ENCODE data around the gene CAST.

DNA sequence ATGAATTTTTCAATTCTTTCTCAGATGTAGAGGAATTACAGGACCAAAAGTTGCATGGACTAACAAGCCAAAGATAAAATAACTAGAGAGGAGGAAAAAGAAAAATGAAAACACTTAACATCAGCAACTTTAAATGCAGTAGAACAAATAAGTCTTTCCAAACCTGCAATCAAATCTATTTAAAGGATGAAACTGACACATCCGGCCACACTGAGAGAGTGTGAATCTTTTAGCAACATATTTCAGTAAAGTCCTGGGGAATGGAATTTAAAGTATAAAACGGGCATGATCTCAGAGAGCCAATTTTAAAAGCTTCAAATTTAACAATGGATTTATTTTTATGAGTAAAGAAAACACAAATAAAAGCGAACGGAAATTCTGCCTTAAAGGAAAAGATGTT, 17.1 kb downstream of the CAST start:
- TF ChIP-seq POLR2A (IDR thresholded peaks at IDR 0.05) = no peak
- TF ChIP-seq, protein P1, sequence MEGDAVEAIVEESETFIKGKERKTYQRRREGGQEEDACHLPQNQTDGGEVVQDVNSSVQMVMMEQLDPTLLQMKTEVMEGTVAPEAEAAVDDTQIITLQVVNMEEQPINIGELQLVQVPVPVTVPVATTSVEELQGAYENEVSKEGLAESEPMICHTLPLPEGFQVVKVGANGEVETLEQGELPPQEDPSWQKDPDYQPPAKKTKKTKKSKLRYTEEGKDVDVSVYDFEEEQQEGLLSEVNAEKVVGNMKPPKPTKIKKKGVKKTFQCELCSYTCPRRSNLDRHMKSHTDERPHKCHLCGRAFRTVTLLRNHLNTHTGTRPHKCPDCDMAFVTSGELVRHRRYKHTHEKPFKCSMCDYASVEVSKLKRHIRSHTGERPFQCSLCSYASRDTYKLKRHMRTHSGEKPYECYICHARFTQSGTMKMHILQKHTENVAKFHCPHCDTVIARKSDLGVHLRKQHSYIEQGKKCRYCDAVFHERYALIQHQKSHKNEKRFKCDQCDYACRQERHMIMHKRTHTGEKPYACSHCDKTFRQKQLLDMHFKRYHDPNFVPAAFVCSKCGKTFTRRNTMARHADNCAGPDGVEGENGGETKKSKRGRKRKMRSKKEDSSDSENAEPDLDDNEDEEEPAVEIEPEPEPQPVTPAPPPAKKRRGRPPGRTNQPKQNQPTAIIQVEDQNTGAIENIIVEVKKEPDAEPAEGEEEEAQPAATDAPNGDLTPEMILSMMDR (IDR thresholded peaks at IDR 0.05) = no peak
